NCI-H1417 treated with DMSO at 0.1 percent for 48 hours (cell line): Measurements from ENCODE around the gene TECTA.
"Not testable (repeated sequence)": the region's sequence is repeated elsewhere in the genome, so short reads cannot be mapped to it uniquely, and the experiment has no call there.

Experiments
- DNase-seq: peaks from one replicate; lab custom pipeline; 2025; lab: John Stamatoyannopoulos, UW

The TECTA gene

DNA sequence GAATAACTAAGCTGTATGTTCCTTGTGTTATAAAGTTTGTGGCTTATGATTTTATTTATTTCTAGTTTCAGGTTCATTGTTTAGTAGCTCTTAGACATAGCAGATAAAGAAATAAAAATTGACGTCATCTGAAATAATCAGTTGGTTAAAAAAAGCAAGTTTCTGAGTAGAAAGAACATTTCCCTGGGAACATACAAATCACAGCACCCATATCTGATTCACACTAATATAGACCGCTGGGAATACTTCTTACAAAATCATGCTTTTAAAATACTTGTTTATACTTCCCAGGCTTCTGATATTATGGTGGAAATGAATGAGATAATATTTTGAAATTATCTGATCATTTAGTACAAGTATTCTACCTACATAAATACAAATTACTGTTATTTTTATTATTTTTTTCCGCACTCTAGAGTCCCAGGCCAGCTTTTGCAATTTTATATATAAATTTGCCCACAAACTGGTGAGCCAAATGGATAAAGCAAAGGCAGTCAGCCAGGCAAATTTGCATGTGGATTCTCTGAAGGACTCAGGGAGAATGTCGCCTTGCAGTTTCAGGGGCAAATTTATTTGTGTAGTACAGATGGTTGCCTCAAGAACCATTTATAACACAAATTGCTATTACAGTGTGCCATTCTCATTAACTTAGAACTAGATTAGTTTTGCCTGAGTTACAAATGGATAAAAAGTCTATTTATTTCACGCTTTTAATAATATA is 128.6 kb downstream of the TECTA start:
- DNase-seq, result no peak

DNA sequence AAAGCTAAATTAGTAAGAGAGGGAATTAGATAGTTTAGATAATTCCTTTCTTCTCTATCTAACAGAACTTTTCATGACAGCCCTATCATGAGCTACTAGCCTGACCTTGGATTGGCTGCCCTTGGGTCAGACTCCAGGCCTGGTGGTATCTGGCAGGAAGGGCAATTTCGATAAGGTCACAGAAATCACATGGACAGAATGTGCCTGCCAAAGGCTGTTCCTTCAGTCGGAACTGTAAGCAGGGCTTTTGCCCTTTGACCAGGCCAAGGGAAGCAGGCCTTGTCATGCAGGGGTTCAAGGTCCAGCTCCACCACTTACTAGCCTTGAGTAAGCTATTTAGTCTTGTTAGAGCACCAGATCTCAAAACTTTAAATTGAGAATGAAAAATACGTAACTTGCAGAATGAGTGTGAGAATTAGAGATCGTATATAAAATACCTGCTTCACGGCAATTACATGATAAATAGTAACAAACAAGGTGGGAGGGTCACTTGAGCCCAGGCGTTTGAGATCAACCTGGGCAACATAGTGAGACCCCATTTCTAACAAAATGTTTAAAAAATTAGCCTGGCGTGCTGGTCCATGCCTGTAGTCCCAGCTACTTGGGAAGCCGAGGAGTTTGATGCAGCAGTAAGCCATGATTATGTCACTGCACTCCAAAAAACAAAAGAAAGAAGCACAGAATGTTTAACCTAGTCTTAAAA is 130.7 kb downstream of the TECTA start:
- DNase-seq, result no peak

DNA sequence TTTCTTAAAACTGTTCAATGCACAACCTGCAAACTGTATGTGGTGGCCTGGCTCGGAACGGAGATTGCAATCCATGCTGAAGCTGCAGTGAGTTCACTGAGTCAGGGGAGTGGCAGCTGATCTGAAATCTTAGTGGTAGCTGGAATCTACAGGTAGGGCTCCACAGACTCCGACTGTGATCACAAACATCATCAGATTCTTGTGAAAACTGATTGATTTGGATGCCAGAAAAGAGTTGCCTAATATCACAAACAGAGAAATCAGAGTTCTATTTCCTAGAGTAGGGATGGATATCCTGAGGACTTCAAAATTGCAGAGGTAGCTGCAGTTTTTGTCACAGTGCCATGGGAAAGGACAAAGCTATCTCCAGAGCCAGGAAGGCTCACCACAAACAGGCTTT is 134.0 kb downstream of the TECTA start:
- no peak for DNase-seq

DNA sequence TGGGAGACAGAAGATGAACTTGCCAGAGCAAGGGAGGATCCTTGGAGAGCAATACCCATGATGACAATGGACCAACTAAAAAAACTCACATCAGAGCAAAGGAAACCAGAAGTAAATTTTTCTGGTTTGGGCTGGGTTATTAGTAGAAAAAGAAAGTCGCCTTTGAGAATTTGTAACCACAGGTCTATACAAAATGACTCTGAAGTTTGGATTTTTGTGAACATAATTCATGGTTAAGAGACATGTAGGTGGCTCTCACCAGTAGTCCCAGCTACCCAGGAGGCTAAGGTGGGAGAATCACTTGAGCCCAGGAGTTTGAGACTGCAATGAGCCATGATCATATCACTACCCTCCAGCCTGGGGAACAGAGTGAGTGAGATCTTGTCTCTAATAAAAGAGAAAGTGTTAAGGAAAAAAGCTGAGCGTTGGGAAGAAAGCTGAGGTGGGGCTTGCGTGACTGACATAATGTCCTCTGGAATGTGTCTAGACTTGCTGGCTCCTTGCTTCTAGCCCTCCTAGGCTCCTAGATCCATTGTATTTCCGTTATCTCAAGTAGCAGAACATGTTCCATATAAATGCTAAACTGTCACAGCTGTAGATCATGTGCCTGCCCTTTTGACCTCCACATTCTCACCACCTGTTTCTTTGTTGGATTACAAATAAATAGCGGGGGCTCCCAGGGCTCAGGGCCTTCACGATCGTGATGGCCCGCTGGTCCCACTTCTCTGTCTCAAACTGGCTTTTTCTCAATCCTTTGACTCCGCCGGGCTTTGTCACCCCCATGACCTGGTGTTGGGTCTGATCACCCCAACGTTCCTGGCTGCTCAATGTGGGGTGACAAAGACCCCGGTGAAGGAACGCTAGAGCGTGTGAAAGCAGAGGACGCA is 135.3 kb downstream of the TECTA start:
- no peak for DNase-seq

DNA sequence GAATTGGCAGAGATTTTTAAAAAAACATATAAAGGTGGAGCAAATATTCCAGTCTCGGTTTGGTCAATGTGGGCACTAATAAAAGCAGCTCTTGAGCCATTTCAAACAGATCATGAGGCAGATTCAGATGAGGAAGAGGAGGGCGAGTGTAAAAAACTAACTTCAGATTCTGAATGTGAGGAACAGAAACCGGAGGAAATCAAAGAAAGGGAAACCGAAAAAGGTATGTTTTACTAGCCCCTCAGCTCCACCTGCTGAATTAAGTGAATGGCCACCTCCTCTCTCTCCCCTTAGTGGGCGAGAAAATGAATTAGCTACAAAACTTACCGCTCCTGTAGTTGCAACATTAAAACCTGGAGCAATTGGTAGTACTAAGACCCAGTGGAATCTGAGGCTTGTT is 136.2 kb downstream of the TECTA start:
- DNase-seq, result not testable (repeated sequence)

DNA sequence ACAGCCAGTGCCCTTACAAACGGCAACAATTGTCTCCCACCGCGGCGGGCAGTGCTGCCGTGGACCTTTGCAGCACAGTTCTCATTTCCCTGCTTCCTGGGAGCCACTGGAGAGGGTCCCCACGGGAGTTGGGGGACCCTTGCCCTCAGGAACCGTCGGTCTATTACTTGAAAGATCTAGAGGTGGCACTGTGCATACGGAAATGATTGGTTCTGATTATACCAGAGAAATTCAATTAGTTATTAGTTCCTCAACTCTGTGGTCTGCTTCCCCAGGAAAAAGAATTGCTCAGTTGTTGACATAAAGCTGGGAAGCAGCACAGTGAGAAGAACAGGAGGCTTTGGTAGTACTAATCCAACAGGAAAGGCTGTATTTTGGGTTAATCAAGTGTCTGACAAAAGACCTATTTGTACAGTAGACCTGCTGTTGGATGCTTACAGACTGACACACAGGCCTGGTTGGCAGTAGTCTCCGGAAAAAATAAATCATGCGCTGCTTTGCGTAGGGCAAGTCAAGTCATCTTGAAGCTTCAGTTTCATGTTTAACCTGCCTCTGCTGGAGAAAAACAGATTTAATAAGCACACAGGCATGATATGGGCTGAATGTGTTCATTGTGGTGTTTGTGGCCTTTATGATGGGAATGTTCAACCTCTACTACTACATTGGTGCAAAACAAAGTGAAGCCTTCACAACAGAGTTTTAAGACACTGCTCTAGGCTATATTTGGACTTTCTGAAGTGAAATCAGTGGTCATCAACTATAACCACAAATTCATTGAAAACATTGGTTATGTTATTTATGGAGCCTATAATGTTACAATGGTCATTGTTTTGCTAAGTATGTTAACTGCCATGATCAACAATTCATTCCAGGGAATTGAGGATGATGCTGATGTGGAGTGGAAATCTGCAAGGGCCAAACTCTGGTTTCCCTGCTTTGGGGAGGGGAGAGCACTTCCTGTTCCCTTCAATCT is 136.9 kb downstream of the TECTA start:
- no peak for DNase-seq

DNA sequence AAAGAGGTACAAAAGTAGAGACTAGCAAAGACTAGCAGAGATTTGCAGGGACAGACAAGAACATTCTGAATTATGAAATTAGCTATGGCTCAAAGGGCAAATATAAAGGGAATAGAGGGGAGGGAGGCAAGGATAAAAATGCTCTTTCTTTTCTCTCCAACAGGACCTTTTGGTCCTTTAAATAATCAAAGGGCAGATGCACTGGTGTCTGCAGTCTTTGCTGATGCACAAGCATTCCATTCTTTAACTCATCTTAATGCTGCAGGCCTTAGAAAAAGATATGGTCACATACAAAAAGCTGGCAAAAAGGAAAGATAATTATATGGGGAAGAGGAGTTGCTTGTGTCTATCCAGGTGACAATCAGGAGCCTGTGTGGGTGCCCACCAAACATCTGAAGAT is 137.9 kb downstream of the TECTA start:
- no peak for DNase-seq

DNA sequence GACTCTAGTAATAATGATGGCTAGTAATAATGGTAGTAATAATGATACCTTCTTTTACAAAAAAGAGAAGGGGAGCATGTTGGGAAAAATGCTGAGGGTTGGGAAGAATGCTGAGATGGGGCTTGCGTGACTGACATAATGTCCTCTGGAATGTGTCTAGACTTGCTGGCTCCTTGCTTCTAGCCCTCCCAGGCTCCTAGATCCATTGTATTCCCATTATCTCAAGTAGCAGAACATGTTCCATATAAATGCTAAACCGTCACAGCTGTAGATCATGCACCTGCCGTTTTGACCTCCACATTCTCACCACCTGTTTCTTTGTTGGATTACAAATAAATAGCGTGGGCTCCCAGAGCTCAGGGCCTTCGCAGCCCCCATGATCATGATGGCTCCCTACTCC is 139.0 kb downstream of the TECTA start:
- DNase-seq, result not testable (repeated sequence)

DNA sequence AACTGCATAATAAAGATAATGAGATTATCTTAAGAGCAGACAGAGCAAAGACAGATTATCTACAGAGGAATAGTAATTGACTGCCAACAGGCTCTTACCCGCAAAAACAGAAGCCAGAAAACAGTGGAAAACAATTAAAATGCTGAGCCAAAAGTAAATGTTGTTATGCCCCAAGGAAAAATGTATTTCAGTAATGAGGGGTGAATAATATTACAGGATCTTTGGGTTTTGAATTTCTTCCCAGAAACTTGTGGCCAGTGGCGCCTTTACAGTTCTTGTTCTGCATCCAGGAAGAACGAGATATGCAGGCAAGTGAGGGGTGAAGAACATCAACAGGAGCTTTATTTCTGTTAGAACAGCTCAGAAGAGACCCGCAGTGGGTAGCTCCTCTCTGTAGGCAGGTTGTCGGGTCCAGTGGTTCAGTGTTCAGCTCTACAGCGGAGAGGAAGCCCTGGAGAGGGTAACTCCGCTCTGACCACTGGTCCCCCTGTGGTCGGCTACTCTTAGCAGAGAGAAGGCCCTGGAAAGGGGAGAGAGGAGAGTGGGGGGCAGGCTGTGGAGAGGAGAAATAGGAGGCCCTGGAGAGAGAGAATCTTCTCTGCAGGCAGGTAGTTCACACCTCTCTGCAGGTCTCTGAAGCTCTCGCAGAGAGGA is 139.7 kb downstream of the TECTA start:
- no peak for DNase-seq
